Activated CD4-positive, alpha-beta T cell treated with anti-CD3 and anti-CD28 coated beads, Interleukin-2, amount 50 U/mL, for 48 hours (primary cell): Measurements from ENCODE around the gene RNF217.
"Not testable (repeated sequence)": the region's sequence is repeated elsewhere in the genome, so short reads cannot be mapped to it uniquely, and the experiment has no call there.

Experiments used
- DNase-seq, 2 experiments: peaks; one replicate each; pipeline ENCODE4 v3.0.0-alpha.2; 2020

Gene RNF217

DNA sequence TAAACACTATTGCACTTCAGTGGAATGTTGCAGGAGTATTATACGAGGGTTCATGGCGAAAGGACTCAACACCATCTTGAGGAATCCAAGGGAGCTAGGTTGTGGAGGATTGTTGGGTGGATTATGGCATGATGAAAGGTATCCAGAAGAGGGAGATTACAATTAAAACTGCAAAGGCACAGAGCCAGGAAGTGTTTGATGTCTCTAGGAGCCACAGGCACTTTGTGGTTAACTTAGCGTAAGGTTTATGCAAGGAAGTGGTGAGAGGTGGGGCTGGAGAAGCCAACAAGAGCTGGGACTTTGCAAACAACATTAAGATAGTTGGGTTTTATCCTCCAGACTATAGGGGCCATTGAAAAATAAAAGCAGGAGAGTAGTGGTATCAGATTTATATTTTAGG lies 104.7 kb downstream of the RNF217 start:
- peak in 1 of 2 experiments; percentile 4 for DNase-seq

DNA sequence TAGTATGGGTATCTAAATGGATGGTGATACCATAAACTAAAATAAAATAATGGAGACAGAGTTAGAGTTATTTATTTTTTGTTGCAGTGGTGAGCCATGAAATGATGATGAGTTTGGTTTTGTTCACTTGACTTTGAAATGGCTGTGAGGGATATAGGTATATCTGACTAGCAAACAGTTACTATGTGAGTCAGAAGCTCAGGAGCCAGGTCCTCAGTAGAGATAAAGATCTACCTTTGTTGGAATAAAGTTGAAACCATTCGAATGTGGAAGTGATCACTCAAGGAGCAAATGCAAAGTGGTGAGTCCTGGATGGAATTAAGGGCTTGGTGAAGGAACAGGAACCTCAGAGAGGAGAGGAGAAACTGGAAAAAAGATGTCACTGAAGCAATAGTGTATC lies 105.3 kb downstream of the RNF217 start:
- no peak for DNase-seq

- DNase-seq: no peak
These were observed 110.8 kb downstream of the RNF217 start for GRCh38 chr6:125073071-125073470.

DNA sequence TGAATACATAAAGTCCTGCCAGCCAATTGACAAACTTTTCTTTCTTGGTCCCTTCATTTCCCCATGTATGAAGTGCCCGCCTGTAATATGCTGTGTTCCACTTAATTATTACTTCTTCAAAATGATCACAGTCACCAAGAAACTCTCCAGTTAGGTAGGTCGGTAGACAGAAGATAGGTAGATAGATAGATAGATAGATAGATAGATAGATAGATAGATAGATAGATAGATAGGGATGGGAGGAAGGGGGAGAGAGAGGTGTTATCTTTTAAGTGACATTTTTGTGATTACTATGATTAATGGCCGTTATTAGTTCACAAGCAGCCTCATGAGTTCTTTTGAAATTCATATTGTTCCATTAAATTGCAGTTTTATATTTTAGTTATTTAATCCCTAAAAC lies 111.9 kb downstream of the RNF217 start:
- no peak for DNase-seq

DNA sequence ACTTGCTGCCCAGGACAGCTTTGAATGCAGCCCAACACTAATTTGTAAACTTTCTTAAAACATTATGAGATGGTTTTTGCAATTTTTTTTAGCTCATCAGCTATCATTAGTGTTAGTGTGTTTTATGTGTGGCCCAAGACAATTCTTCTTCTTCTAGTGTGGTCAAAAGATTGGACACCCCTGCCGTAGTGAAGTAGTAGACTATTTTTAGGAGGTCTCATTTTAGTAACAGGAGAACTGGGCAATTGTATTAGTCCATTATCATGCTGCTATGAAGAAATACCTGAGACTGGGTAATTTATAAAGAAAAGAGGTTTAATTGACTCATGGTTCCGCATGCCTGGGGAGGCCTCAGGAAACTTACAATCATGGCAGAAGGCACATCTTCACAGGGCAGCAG lies 112.8 kb downstream of the RNF217 start:
- not testable (repeated sequence) for DNase-seq

DNA sequence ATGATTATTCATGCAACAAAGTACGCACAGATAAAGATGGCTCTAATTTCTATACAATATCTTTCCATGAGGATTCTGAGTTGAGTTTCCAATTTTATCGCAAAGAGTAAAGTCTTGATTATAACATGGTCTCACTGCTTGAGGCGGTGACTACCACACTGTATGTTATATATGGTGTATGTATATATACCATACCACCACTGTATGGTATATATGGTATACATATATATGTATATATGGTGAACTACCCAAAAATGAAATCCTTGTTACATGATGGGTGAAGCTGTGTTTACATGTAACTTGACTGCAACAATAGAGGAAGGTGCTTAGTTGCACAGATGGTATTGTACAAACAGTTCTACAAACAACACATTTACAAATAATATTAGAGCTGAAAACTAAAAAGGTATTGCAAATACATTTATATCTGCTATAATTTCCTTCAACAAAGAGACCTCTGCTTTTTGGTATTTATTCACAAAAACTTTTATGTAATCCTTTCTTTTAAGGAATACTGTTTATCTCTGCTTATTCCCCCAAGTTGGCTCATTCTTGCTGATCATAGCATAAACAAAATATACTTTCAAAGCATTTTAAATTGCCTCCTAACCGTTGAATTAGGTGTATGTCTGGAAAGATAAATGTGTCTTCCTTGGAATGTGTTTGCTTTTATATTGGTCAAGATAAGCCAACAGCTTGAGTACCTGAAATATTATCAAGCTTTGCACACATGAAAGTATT lies 113.7 kb downstream of the RNF217 start:
- no peak for DNase-seq

GRCh38 chr6:125076482-125076742 lies 114.2 kb downstream of the RNF217 start:
- no peak for DNase-seq

- no peak for DNase-seq
These were observed 115.2 kb downstream of the RNF217 start for GRCh38 chr6:125077453-125077852.

- no peak for DNase-seq
These were observed 116.5 kb downstream of the RNF217 start for GRCh38 chr6:125078602-125079321.

DNA sequence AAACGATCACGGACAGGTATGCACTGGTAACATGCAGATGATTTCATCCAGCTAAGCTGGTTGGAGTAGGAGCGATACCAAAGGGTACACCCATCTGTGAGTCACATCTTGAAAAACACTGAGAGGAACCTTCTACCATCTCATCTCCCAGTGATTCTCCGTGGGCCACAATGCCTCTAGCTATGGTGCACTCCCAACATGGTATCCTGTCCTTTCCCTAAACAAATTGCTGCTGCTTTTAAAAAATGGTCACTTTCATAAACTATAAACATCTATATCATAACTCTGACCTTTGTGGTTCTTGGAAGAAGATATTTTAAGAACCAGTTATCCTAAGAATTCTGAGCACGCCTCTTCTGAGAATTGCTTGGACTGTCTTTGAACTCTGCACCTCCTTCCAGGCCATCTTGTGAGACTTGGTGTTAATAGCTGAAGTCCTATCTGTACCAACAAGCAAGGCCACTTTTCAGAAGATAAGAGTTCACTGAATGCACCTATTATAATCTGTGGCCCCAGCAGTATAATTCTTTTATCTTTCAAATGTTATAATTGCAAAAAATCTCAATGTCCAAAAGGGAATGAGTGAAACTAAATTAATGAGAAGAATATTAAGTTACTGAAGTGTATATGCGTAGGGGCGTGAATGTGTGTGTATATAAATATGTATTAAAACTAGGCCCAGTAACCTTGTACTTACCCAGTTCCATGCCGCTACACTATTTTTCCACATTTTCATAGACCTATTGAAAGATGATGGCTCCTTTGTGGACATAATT lies 120.9 kb downstream of the RNF217 start:
- DNase-seq: no peak

GRCh38 chr6:125083684-125083990 lies 121.4 kb downstream of the RNF217 start:
- no peak for DNase-seq

DNA sequence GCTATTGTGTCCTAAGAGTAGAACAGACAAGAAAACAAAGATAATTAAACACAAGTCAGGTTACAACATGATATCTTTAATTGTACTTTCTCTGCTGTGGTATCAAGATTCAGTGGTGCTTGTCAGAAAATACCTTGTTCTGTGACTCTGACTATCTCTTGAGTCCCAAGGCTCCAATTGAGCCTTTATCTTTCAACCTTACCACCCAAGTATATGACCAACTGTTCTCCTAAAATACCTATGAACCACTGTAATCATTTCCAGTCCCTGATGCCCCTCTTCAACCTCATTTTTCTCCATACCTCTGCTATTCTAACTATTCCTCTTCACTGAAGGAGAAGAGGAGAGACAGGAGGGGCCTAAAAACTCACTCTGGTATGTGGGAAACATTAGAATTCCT lies 124.5 kb downstream of the RNF217 start:
- DNase-seq: no peak

DNA sequence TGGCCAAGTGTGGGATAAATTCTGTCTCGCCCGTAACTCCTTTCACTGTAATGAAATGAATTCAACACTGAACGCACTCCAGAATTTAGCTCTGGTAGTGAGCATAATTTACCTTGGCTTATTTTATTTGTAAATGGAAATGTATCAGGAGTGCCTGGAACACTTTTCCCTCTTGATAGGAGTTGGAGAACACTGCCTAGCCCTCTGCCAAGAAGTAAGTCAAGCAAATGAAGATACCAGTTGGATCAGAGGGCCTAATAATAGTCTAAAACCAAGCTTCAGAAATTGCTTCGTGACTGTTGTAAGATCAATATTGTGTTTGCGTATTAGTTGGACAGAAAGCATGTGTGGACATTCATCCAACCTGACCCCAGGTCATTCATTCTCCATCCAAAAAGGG lies 126.7 kb downstream of the RNF217 start:
- no peak for DNase-seq

DNA sequence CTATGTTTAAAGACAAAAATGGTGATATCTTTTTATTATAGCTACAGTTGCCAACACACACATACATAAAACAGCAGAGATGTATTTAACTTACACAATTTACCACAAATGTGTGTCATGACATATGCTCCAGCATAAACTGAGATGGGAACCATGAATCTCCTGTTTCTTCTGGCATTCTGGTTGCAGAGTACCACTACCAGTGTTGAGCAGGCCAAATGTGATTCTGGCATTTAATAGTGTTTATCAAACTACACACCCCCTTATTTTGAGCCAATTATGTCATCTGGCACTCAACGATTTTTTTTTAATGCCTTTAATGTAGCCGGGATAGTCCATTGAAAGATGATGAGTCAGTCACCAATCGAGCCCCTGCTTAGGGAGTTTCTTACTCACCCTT lies 132.3 kb downstream of the RNF217 start:
- no peak for DNase-seq

DNA sequence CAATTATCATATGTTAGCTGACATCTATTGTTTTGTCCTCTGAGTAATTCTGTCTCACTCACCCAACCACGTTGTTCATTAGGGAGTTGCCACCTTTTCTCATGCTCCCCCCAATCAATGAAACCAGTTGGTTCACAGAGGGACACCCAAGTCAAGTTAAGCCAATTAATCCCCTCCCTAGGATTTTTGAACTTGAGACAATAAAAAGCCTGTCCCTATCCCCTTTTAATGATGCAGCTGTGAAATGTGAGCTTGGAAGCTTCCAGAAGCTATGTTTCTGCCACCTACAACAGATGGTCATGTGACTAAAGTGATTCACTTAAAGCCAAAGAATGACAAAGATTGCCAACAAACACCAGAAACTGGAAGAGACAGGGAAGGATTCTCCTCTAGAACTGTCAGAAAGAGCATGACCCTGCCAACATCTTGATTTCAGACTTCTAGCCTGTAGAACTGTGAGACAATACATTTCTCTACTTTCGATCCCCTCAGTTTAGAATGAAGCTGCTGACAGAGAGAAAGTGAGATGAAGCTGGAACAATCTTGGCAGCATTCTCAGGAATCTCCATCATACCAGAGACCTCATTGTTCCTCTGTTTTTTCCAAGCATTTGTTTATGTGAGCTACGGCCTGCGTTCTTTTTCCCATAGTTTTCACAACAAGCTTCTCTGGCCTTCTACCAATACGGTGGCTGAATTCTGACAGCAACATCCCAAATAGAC lies 133.5 kb downstream of the RNF217 start:
- DNase-seq: no peak

DNA sequence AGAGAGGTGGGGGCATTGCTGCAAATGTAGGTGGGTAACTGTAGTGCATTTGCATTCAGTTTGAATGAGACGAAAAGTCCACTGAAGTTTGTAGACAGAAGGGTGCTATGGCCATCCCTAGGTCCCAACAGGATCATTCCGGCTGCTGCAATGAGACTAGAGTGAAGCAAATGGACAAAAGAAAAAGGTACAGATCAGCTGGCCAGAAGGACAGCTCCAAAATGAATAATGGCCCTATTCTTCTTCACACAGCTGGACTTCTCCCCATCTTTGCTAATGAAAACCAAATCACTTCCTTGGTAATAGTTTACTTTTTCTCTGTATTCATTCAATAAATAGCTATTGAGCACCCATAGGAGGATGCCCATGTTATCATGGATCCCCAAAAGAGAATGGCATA lies 134.9 kb downstream of the RNF217 start:
- DNase-seq: no peak

- no peak for DNase-seq
These were observed 136.0 kb downstream of the RNF217 start for GRCh38 chr6:125098253-125098652.

GRCh38 chr6:125099211-125100073 lies 137.2 kb downstream of the RNF217 start:
- DNase-seq: peak; percentile 17 to 18

DNA sequence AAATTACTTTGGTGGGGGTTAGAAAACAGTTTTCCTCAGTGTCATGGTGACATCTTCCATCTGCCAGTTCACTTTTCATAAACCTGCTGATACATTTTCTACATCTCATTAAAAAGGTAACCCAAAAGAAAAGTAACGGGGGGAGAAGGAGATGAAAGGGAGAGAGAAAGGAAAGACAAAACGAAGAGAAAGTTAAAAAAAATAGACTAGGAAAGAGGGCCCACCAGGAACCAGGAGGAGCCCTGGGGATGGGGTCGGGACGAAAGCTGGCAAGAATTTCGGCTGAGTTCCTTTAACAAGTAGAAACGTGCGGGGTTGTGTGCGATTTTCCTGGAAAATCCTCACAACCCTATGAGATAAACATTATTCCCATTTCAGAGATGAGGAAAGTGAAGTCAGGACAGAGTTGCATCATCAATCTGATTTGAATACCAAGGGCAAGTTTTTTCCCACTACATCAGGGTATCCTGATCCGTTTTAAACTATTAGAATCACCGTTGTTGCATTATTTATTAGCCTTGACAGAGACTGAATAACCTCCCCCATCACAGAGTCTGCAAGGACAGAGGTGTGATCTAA lies 137.9 kb downstream of the RNF217 start:
- no peak for DNase-seq

DNA sequence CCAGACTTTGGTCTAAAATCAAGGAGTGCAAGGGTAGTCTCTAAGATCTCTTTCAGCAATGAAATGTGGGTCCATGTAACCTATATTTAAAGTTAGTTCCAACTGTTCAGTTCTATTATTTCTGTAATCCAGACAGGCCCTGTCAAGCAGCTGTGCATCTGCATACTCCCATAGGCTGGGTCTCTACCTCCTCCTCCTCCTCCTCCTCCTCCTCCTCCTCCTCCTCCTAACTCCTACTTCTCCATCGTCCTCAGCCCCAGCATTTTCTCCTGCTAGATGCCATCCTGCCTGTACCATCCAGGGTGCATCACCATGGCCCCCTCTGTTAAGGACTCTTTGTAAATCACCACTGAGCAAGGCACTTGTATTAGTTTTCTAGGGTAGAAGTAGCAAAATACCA lies 138.9 kb downstream of the RNF217 start:
- DNase-seq: no peak

DNA sequence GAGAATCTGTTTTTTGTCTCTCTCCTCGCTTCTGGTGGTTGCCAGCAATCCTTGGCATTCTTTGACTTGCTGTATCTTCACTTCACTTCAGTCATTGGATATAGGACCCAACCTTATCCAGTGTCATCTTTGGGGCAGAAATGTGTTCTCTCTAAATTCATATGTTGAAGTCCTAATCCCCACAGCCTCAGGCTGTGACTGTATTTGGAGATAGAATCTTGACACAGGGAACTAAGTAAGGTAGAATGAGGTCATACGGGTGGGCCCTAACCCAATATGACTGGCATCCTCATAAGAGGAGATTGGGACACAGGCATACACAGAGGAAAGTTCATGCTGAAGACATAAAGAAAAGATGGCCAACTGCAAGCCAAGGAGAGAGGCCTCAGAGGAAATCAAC lies 139.4 kb downstream of the RNF217 start:
- DNase-seq: no peak

GRCh38 chr6:125102411-125102810 lies 140.2 kb downstream of the RNF217 start:
- no peak for DNase-seq
